GM12801 (cell line): ENCODE results near the gene HACE1.

Experiments used
- TF ChIP-seq, protein P1 (sequence below): IDR thresholded peaks from one replicate; pipeline ENCODE4 v1.5.1; 2011; ENCODE audit warnings: control low read depth; ENCODE audit not compliant: insufficient read length; ENCODE audit errors: extremely low read depth

Gene HACE1

DNA sequence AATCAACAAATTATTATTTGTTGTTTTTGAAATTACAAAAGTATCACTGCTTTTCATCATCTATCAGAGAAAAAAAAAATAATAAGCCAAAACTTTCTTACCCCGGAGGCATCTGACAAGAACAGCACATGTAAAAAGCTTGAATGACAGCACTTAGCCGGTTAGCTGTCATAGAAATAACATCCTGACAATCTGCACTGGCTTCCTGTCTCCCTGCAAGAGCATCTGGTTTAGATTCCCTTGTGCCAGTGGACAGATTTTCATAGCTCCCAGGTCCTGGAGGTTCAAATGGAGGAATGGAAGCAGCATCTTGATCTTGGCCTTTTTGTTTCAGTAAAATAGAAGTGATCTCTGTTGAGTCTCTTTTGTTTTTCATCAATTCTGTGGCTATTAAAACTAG is 74.8 kb downstream of the HACE1 start:
- TF ChIP-seq, protein P1, sequence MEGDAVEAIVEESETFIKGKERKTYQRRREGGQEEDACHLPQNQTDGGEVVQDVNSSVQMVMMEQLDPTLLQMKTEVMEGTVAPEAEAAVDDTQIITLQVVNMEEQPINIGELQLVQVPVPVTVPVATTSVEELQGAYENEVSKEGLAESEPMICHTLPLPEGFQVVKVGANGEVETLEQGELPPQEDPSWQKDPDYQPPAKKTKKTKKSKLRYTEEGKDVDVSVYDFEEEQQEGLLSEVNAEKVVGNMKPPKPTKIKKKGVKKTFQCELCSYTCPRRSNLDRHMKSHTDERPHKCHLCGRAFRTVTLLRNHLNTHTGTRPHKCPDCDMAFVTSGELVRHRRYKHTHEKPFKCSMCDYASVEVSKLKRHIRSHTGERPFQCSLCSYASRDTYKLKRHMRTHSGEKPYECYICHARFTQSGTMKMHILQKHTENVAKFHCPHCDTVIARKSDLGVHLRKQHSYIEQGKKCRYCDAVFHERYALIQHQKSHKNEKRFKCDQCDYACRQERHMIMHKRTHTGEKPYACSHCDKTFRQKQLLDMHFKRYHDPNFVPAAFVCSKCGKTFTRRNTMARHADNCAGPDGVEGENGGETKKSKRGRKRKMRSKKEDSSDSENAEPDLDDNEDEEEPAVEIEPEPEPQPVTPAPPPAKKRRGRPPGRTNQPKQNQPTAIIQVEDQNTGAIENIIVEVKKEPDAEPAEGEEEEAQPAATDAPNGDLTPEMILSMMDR: no peak

DNA sequence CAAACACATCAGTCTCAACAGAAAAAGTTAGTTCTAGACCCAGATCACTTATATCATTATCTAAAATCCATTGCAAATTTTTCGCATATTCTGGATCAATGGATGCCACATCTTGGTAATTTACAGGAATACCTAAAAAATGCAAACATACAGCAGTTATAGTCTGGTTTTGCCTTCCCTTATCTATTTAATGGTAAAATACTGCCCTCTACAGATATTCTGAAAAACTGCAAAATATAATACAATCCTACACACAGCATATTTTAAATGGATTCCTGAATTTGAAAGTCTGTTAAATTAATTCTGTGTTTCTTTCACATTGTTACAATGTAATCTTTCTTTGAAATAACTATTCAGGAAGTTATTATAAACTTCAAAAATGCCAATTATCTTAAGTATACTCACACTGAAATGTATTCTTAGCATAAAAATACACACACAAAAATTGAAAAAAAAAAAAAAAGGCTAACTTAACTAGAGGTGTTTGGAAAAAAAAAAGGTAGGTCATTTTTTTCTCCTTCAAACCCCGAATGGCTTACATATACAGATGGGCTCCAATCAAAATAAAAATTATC is 88.4 kb downstream of the HACE1 start:
- TF ChIP-seq, protein P1: no peak

DNA sequence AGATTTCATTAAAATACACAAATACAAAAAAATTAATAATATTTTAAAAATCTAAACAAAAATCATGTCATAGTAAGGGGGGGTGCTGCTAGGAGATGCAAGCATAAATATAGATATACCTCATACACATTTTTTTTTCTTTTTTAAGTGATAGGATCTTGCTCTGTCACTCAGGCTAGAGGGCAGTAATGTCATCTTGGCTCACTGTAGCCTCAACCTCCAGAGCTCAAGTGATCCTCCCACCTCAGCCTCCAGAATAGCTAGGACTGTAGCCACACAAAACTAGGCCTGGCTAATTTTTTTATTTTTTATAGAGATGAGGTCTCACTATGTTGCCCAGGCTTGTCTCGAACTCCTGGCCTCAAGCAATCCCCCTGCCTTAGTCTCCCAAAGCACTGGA is 90.8 kb downstream of the HACE1 start:
- TF ChIP-seq, protein P1: no peak

DNA sequence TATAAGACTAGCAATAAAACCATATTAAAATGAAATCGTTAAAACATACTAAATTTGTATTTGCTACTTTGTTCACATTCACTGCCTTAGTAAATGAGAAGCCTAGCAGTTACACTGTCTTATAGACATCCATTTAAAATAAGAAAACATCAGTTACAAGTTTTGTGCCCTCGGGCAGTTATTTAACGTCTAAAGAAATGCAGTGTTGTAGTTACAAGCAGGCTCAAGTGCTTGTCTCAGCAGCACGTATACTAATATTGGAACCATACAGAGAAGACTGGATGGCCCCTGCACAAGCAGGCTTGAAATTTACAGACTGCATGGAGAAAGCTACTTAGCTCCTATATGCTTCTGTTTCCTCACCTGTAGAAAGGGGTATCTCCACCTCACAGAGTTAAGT is 93.1 kb downstream of the HACE1 start:
- TF ChIP-seq, protein P1: no peak

DNA sequence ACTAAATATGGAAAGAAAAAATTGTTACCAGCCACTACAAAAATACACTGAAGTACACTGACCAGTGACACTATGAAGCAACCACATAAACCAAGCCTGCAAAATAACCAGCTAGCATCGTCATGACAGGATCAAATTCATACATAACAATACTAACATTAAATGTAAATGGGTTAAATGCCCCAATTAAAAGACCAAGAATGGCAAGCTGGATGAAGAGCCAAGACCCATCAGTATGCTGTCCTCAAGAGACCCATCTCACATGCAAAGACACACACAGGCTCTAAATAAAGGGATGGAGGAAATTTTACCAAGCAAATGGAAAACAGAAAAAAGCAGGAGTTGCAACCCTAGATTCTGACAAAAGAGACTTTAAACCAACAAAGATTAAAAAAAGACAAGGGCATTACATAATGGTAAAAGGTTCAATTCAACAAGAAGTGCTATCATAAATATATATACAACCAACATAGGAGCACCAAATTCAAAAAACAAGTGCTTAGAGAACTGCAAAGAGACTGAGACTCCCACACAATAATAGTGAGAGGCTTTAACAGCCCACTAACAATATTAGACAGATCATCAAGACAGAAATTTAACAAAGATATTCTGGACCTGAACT is 104.8 kb downstream of the HACE1 start:
- TF ChIP-seq, protein P1: no peak

DNA sequence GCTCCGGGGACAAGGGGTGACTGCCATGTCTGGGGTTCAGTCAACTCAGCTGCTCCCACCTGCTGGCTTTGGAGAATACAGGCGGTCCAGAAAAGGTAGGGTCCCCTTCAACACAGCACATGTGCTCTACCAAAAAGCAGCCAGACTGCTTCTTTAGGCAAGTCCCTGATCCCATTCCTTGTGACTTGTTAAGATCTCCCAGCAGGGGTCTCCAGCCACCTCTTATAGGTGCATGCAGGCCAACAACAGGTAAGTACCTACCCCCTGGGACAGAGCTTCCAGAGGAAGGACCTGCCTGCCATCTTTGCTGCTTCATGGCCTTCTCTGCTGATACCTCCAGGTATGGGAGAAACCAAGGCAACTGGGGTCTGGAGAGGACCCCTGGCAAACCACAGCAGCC is 106.5 kb downstream of the HACE1 start:
- TF ChIP-seq, protein P1: no peak

DNA sequence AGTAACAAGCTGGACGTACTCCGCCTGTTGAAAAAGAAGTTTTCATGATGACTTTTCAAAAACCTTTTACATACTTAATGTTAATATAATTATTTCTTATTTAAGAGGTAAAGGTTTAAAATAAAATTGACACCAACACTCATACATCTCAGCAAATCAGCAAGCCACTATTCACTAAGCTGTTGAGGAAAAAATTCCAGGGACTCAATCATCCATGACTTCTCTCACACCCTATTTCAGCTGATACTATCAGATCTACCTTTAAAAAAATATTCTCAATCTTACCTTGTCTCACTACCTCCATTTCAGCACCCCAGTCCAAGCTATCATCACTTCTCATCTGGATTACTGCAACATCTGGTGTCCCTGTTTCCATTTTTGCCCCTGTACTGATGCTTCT is 109.3 kb downstream of the HACE1 start:
- TF ChIP-seq, protein P1: no peak
